H9 (cell line): ENCODE results near the gene IRF2BP2. TPM values are rescaled to one million over a fixed set of nuclear protein-coding genes. Genes with fewer than 3 reads are reported as not detected.

Experiments used
- DNase-seq: peaks from one replicate; pipeline ENCODE4 v3.0.0-alpha.2; 2017
- H2AFZ ChIP-seq: one replicate; pipeline ENCODE4 v1.6.1; 2013; ENCODE audit warnings: mild to moderate bottlenecking, low read length, control low read depth, moderate library complexity
- H2AK5ac ChIP-seq: 2 replicates; pipeline ENCODE4 v1.6.1; 2013; ENCODE audit warnings: low read length, control low read depth, mixed read lengths; ENCODE audit not compliant: insufficient read length
- H2BK120ac ChIP-seq: one replicate; pipeline ENCODE4 v1.6.1; 2013; ENCODE audit warnings: low read depth, mild to moderate bottlenecking, low read length, control low read depth, inconsistent platforms; ENCODE audit not compliant: poor library complexity, severe bottlenecking
- H2BK12ac ChIP-seq: 2 replicates; pipeline ENCODE4 v1.6.1; 2013; ENCODE audit warnings: low read length, control low read depth, mixed read lengths, low read depth; ENCODE audit not compliant: insufficient read length
- H2BK15ac ChIP-seq: 2 replicates; pipeline ENCODE4 v1.6.1; 2013; ENCODE audit warnings: low read depth, low read length, control low read depth
- H2BK20ac ChIP-seq: one replicate; pipeline ENCODE4 v1.6.1; 2013; ENCODE audit warnings: low read depth, mild to moderate bottlenecking, low read length, control low read depth, inconsistent platforms; ENCODE audit not compliant: poor library complexity, severe bottlenecking
- H2BK5ac ChIP-seq: 2 replicates; pipeline ENCODE4 v1.6.1; 2013; ENCODE audit warnings: low read length, control low read depth, mixed read lengths; ENCODE audit not compliant: insufficient read length
- H3K14ac ChIP-seq: 2 replicates; pipeline ENCODE4 v1.6.1; 2013; ENCODE audit warnings: low read length, control low read depth; ENCODE audit not compliant: insufficient read depth
- H3K18ac ChIP-seq: 2 replicates; pipeline ENCODE4 v1.6.1; 2013; ENCODE audit warnings: low read depth, mild to moderate bottlenecking, mixed read lengths, low read length, control low read depth; ENCODE audit not compliant: insufficient read length
- H3K23ac ChIP-seq: 2 replicates; pipeline ENCODE4 v1.6.1; 2013; ENCODE audit warnings: low read length, control low read depth, mixed read lengths, low read depth; ENCODE audit not compliant: insufficient read length
- H3K23me2 ChIP-seq: 2 replicates; pipeline ENCODE4 v1.6.1; 2013; ENCODE audit warnings: low read depth, mild to moderate bottlenecking, mixed read lengths, low read length, control low read depth; ENCODE audit not compliant: insufficient read length, poor library complexity, severe bottlenecking
- H3K27ac ChIP-seq: 2 replicates; pipeline ENCODE4 v1.5.1; 2013; ENCODE audit warnings: low read length, control low read depth, mixed read lengths, low read depth; ENCODE audit not compliant: insufficient read length
- H3K27me3 ChIP-seq: 2 replicates; pipeline ENCODE4 v1.6.1; 2013; ENCODE audit warnings: low read length, control low read depth, inconsistent platforms; ENCODE audit not compliant: insufficient read depth
- H3K4ac ChIP-seq: 2 replicates; pipeline ENCODE4 v1.6.1; 2013; ENCODE audit warnings: low read depth, mild to moderate bottlenecking, control low read depth, inconsistent platforms, low read length, moderate library complexity
- H3K4me1 ChIP-seq: 2 replicates; pipeline ENCODE4 v1.6.1; 2013; ENCODE audit warnings: low read length, control low read depth, inconsistent platforms; ENCODE audit not compliant: insufficient read depth
- H3K4me2 ChIP-seq: 2 replicates; pipeline ENCODE4 v1.6.1; 2013; ENCODE audit warnings: low read length, control low read depth, mixed read lengths; ENCODE audit not compliant: insufficient read length, insufficient read depth
- H3K56ac ChIP-seq: 2 replicates; pipeline ENCODE4 v1.6.1; 2013; ENCODE audit warnings: low read depth, mild to moderate bottlenecking, mixed read lengths, low read length, control low read depth; ENCODE audit not compliant: insufficient read length
- H3K79me1 ChIP-seq: 2 replicates; pipeline ENCODE4 v1.6.1; 2013; ENCODE audit warnings: low read depth, mild to moderate bottlenecking, moderate library complexity, low read length, control low read depth, inconsistent platforms; ENCODE audit not compliant: insufficient read depth, poor library complexity, severe bottlenecking
- H3K79me2 ChIP-seq: 2 replicates; pipeline ENCODE4 v1.6.1; 2013; ENCODE audit warnings: low read length, control low read depth, inconsistent platforms; ENCODE audit not compliant: insufficient read depth
- H3K9ac ChIP-seq: 2 replicates; pipeline ENCODE4 v1.6.1; 2013; ENCODE audit warnings: low read length, control low read depth, mixed read lengths; ENCODE audit not compliant: insufficient read length; ENCODE audit errors: extremely low read depth
- H3K9me3 ChIP-seq: one replicate; pipeline ENCODE4 v1.6.1; 2013; ENCODE audit warnings: low read depth, low read length, inconsistent platforms; ENCODE audit not compliant: control insufficient read depth
- H3T11ph ChIP-seq: one replicate; pipeline ENCODE4 v1.6.1; 2013; ENCODE audit warnings: mild to moderate bottlenecking, low read length, control low read depth, inconsistent platforms
- H4K20me1 ChIP-seq: one replicate; pipeline ENCODE4 v1.6.1; 2013; ENCODE audit not compliant: control insufficient read depth, insufficient read length, insufficient read depth
- H4K5ac ChIP-seq: 2 replicates; pipeline ENCODE4 v1.6.1; 2013; ENCODE audit warnings: low read depth, mild to moderate bottlenecking, mixed read lengths, low read length, control low read depth; ENCODE audit not compliant: insufficient read length
- H4K8ac ChIP-seq: replicated peaks from 2 replicates; pipeline ENCODE4 v1.6.1; 2013; ENCODE audit warnings: low read length, control low read depth, mixed read lengths, low read depth; ENCODE audit not compliant: insufficient read length
- H4K91ac ChIP-seq: 2 replicates; pipeline ENCODE4 v1.6.1; 2013; ENCODE audit warnings: low read depth, mild to moderate bottlenecking, moderate library complexity, mixed read lengths, low read length, control low read depth; ENCODE audit not compliant: insufficient read length
- H3K27ac Mint-ChIP-seq, 3 experiments: 2 replicates in 2 of 3; 3 replicates in 1 of 3; pipeline ENCODE4 v1.8.0; 2020 to 2021; ENCODE audit warnings: mixed read lengths in 3 of 3, mild to moderate bottlenecking in 1 of 3, moderate library complexity in 1 of 3
- H3K27me3 Mint-ChIP-seq: 2 replicates; pipeline ENCODE4 v1.8.0; 2021; ENCODE audit warnings: low read depth, mild to moderate bottlenecking, moderate library complexity, mixed read lengths
- H3K36me3 Mint-ChIP-seq, 3 experiments: 2 replicates in 2 of 3; 3 replicates in 1 of 3; pipeline ENCODE4 v1.8.0; 2020 to 2021; ENCODE audit warnings: low read depth in 3 of 3, mixed read lengths in 3 of 3; ENCODE audit not compliant: insufficient read depth in 1 of 3
- H3K4me1 Mint-ChIP-seq, 2 experiments: 2 replicates each; pipeline ENCODE4 v1.8.0; 2020; ENCODE audit warnings: mixed read lengths in 2 of 2
- H3K4me3 Mint-ChIP-seq, 2 experiments: 2 replicates in 1 of 2; 3 replicates in 1 of 2; pipeline ENCODE4 v1.8.0; 2020 to 2021; ENCODE audit warnings: mild to moderate bottlenecking in 2 of 2, mixed read lengths in 2 of 2, moderate library complexity in 1 of 2
- H3K9me3 Mint-ChIP-seq, 2 experiments: 2 replicates in 1 of 2; 3 replicates in 1 of 2; pipeline ENCODE4 v1.8.0; 2020; ENCODE audit warnings: mild to moderate bottlenecking in 2 of 2, mixed read lengths in 2 of 2, moderate library complexity in 1 of 2
- CTCF ChIP-seq: fragments of 200-600 bp; sonication (generic); conservative IDR thresholded peaks from 3 replicates; pipeline ENCODE4 v1.8.0; 2021; ENCODE audit warnings: antibody characterized with exemption, mild to moderate bottlenecking
- WGBS: extraction: QIAGEN DNeasy Blood & Tissue Kit; methylation state at CpG from one replicate; pipeline ENCODE4 v1.1.7; 2013; ENCODE audit warnings: missing lambda C conversion rate, low lambda C conversion rate, mixed read lengths; ENCODE audit not compliant: insufficient read length; ENCODE audit errors: extremely low coverage; 5-methylcytosine and 5-hydroxymethylcytosine counted together
- total RNA-seq: library from RNA; stranded (reverse); gene quantifications from 2 replicates; pipeline ENCODE4 v1.2.1, GENCODE V29; 2021

Gene IRF2BP2
- total RNA-seq, 1 experiment from 2014 or later = 80.2 TPM

DNA sequence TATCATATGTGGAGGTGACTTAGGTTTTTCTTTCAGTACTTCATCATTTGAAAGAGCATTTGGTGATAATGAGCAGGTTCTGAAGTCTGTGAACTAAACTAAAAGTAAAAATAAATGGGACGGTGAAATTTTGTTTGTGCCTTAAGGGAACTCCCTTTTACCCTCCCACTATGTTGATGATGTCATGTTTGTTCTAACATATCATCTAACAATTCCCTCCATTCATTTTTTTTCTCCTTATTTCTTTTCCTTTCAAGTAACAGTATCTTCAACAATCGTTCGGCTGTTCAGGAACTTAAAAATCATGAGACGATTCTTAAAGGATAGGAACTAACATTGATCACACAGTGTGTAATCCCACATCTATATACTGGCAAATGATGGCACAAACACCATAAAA is 30.0 kb upstream of the IRF2BP2 start:
- H4K8ac ChIP-seq = no peak overlapping the region
- H3K56ac ChIP-seq = no peak overlapping the region
- H3K23ac ChIP-seq = no peak overlapping the region
- no peaks in the 10 kb centered on the region for H4K20me1 ChIP-seq
- no peak overlapping the region for H3K4ac ChIP-seq
- no peak overlapping the region for H3K4me2 ChIP-seq
- no peak overlapping the region for H2AK5ac ChIP-seq
- H4K5ac ChIP-seq = no peak overlapping the region
- Mint-ChIP-seq H3K27ac (no peak overlapping the region), H3K27me3 (no peaks in the 10 kb centered on the region), H3K36me3 (no peaks in the 10 kb centered on the region), H3K9me3 (no peaks in the 10 kb centered on the region), H3K4me3 (no peak overlapping the region), H3K4me1 (peaks cover 7% of the 10 kb centered on the region in 2 experiments; a peak in 2 of 4 replicates)
- H3K27me3 ChIP-seq = no peaks in the 10 kb centered on the region
- no peak for DNase-seq
- no peak overlapping the region for H3T11ph ChIP-seq
- no peak overlapping the region for H2AFZ ChIP-seq
- no peak overlapping the region for H3K27ac ChIP-seq
- H2BK20ac ChIP-seq = no peak overlapping the region
- H3K4me1 ChIP-seq = no peaks in the 10 kb centered on the region
- no peaks in the 10 kb centered on the region for H3K79me2 ChIP-seq
- no peak overlapping the region for H2BK120ac ChIP-seq
- H3K23me2 ChIP-seq = no peaks in the 10 kb centered on the region
- H3K18ac ChIP-seq = no peak overlapping the region
- H3K9ac ChIP-seq = no peak overlapping the region
- H2BK5ac ChIP-seq = no peak overlapping the region
- no peak overlapping the region for H4K91ac ChIP-seq
- 100% methylated on average over 1 of the region's 4 CpGs for WGBS
- H3K14ac ChIP-seq = no peak overlapping the region
- H3K79me1 ChIP-seq = no peaks in the 10 kb centered on the region
- no peak overlapping the region for H2BK12ac ChIP-seq
- no peak for TF ChIP-seq CTCF
- H2BK15ac ChIP-seq = no peak overlapping the region
- H3K9me3 ChIP-seq = no peaks in the 10 kb centered on the region
